HG03460 (cell line): ENCODE results near the gene DSN1.

Experiments used
- ATAC-seq: cut with Tn5 transposase; IDR thresholded peaks from one replicate; pipeline ENCODE4 v1.9.1; 2021; ENCODE audit not compliant: unreplicated experiment

Gene DSN1

DNA sequence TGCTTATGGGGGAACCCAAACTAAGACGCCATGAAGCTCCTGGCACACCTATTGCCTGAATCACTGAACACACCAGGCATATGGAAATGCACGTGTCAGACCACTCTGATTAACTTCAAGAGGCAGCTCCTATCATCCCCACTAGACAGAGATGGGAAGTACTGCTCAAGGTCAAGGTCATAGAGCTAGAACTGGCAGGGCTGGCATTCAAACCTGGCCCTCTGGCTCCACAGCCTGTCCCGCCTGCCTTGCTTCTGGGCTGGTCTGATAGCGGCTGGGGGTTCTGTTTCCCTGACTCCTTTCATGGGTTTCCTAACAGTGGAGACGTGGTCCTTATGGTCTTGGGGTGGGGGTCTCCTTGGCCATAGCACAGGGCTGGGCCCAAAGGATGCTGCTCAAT is 22.6 kb upstream of the DSN1 start:
- ATAC-seq = no peak

- no peak for ATAC-seq
Measured at GRCh38 chr20:36795691-36796090, 22.1 kb upstream of the DSN1 start.

GRCh38 chr20:36794116-36794474 is 20.5 kb upstream of the DSN1 start:
- ATAC-seq = no peak

DNA sequence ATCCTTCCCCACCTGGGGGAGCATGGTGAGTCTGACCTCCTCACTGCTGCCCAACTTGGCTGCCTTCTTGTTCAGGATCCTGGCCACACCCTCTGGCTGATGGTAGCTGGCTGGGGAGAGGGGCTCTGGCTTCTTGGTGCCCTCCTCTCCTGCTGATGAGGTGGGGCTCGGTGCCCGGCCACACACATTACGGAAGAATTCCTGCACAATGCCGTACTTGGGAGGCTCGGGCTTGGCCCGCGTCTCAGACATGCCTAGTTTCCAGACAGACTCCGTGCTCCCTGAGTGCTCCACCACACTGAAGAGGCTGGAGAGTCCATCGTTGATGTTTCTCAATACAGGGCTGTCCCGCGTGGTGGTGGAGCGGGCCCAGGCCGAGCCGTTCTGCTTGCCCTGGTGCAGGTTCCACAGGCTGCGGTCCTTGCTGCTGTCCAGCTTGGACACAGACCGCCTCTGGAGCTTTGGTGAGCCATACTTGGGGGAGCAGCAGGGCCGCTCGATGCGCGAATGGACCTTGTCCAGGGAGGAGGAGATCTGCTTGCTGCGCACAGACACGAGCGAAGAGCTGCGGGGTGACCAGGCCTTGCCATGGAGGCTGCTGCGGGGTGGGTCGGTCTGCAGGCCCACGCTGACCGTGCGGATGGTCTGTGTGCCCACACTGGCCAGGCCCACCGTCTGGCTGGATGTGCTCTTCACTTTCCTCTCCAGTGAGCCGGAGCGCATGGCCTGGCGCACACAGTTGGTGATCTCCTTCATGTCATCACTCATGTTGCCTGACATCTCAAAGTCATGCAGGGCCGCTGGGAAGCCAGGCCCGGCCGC is 19.9 kb upstream of the DSN1 start:
- ATAC-seq = no peak

- ATAC-seq = no peak
Measured at GRCh38 chr20:36792422-36792821, 18.9 kb upstream of the DSN1 start.

DNA sequence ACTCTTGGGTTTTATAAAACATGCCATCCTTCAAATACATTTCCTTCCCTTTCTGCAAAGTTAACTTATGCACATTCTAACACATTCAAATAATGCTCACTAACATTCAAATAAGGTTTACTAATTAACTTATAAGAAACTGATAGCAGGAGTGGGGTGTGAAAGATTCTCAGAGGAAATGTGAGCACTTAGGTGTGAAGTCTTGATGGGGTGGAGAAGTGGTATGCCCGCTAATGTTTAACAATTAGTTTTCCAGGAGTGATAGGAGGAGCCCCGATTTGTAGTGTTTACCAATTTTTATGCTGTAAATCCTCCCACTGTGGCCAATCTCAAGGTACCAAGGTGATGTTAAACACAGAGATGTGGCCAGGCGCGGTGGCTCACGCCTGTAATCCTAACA is 18.3 kb upstream of the DSN1 start:
- ATAC-seq = no peak

GRCh38 chr20:36786663-36787062 is 13.1 kb upstream of the DSN1 start:
- ATAC-seq = no peak

- no peak for ATAC-seq
Measured at GRCh38 chr20:36786246-36786645, 12.7 kb upstream of the DSN1 start.

DNA sequence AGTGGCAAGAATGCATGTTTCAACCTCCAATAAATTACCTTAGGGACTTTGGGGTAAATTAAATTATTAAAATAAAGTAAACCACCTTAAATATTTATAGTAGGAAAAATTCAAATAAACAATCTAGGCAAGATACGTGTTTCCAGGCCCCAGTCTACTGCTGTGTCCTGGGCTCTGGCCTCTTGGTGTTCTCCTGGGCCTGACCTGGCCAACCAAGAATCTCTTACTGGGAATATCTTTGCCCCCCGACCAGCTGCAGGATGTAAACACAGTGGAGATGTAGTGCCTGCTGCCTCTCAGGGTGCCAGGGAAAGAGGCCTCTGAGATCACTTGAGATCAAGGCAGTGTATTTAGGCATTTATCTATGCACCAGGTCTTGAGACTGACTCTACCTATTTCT is 11.7 kb upstream of the DSN1 start:
- no peak for ATAC-seq

DNA sequence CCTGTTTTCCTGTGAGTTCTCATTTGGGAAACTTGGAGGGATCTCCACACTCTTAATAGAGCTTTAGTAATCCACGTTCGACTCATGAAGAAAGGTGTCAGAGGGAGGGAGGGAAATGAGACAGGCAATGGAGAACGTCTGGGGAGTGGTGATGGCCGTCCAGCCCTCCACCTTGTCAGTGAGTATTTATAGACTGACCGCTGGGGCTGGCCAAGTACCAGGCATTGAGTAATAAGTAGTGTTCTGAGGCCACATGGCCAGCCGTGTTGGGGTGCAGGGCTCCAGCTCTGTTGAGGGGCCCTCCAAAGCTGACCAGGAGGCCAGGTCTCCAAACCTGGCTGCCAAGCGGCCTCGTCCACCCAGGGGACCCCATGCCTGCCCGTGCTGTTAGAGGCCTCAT is 11.3 kb upstream of the DSN1 start:
- no peak for ATAC-seq

DNA sequence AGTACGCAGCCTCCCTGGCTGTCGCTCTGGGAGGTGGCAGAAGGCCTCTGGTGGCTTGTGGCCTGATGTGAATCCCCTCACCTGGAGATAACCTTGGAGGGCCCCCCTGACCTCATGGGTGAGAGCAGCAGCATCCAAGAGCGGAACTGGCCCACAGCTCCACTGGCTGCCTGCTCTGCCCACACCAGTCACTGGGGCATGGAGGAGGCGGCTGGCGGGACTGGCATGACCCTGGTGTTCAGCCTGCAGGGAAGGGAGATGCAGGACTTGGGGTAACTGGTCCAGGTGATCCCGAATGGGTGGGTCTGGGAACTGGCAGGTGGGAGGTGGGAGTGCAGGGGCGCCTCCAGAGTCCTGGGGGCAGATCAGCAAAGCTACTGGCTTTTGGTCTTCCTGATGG is 10.6 kb upstream of the DSN1 start:
- ATAC-seq = no peak

DNA sequence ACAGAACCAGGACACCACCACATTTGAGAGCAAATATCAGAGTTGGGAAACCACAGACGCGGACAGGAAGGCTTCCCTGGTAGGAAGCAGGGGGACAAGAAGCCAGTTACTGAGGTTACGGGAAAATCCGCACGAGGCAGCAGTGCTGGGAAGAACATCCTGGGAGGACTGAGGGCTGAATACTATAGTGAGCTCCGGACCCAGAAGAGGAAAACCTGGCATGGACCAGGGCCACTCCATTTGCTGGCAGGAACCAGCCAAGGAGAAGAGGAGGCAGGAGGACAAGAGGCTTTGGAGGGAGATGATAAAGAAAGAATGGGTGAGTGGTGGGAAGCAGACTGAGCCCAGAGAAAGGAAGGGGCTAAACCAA is 6.1 kb upstream of the DSN1 start:
- no peak for ATAC-seq

DNA sequence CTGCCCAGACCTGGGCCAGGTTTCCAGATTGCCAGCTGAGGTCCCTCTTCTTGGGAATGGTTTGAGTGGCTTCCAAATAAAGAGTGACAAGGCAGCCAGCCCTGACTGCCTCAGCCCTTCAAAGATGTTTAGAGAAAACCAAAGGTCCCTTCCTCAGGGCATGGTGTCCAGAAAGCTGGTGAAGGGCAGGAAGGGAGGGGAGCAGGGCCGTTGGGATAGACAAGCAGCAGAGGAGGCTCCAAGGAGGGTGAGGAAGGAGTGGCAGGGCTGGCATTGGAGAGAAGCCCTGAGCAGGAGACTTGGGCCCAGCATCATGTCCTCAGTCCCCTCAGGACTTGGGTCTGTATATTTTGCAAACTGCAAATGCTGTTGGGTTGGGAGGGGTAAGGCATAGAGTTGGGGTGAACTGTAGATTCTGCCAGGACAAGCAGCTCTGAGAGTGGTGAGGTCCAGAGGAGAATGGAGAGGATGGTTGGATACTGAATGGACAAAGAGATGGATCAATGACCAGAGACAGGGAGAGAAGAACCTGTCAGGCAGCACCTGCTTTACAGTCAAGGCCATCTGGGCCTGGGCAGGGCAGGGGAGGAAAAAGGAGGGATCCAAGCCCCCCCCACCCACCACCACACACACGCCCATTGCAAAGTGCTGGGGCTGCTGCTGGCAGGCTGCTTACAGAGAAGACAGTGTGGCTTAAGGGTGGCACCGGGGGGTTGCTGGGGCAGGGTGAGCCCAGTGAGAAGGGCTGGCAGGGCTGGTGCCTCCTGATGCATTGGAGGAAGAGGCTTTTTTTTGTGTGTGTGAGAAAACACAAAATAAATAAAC is 5.5 kb upstream of the DSN1 start:
- no peak for ATAC-seq

DNA sequence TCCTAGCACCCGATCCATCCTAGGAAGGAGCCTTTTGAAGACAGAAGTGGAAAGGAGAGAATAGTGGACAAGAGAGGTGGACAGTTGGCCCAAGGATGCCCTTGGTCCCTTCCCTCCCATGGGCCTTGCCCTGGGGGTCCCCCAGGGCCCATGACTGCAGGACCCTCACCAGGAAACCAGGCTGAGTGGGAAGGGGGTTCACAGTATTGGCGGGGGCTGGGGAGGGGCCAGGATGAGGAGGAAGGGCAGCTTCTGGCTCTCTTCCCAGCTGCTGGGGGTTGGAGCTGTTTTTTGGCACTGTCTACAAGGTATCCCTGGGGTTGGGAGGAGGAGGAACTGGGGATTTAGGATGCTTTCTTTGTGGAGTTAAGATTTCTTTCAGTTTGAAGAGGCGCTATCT is 4.0 kb upstream of the DSN1 start:
- no peak for ATAC-seq

DNA sequence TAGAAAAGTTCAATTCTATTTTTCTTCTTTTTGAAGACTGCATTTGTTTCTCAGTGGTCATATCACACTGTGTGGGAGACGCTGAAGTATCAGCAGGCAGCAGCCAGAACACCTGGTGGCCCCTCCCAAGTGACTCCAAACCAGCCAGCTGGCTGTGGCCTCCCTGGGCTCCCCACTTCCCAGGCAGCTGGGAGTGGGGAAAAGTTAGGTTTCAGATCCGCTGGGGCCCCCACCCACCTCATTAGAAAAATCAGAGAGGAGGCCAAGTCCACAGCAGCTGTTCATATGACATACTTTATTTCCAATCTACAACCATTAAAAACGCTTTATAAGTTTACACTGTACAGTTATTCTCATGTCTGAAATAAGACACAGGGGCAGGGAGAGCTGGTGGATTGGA is 3.6 kb upstream of the DSN1 start:
- no peak for ATAC-seq

- ATAC-seq = no peak
Measured at GRCh38 chr20:36775826-36776225, 2.3 kb upstream of the DSN1 start.

DNA sequence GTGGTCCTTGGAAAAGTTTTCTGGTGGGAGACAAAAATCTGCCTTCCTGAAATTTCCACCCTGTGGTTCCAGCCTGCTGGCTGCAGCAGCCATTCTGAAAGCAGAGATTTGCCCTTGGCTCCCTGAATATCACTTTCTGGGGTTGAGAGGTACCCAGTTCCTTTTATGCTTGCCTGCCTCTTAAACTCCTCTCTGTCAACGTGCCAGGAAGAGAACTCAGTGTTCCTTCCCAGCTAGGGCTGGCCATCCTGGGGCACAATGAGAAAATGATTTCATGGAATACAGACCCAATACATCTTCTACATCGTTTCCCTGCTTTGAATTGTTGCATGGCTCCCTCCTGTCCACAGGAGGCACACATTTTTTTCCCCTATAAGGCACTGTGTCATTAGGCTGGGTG is 1.6 kb upstream of the DSN1 start:
- no peak for ATAC-seq

GRCh38 chr20:36773107-36773596 is 411 bp downstream of the DSN1 start:
- ATAC-seq = no peak

- no peak for ATAC-seq
Measured at GRCh38 chr20:36770680-36771079, 2.9 kb downstream of the DSN1 start.

- no peak for ATAC-seq
Measured at GRCh38 chr20:36768768-36769430, 4.7 kb downstream of the DSN1 start.

GRCh38 chr20:36761125-36761524 is 12.4 kb downstream of the DSN1 start:
- ATAC-seq = no peak

- ATAC-seq = no peak
Measured at GRCh38 chr20:36760647-36761046, 12.9 kb downstream of the DSN1 start.
